Measurements from ENCODE around the gene QSER1. TPM values are rescaled to one million over a fixed set of nuclear protein-coding genes. Genes with fewer than 3 reads are reported as not detected.

QSER1 gene
- total and polyA plus RNA-seq, 10 of the 15 experiments (the other 5 are each of a cell fraction or from before 2014, with no cell fraction given), result 2.1 to 15.0 (median 9.4) TPM

- Histone ChIP-seq H4K20me1 (ENCODE audit: control insufficient read depth, insufficient read depth) (no peaks in the 10 kb centered on the region), H3K9ac (ENCODE audit: control insufficient read depth, insufficient read depth, low read length) (no peak overlapping the region), H3K36me3 (ENCODE audit: control insufficient read depth in 2 of 2, insufficient read depth in 2 of 2, low read length in 1 of 2) (no peaks in the 10 kb centered on the region), H3K4me3 (no peak overlapping the region), H3K4me2 (ENCODE audit: control insufficient read depth, insufficient read depth) (no peak overlapping the region), H3K4me1 (ENCODE audit: control insufficient read depth, insufficient read depth, low read length) (no peaks in the 10 kb centered on the region), H3K27ac (ENCODE audit: control insufficient read depth, insufficient read depth) (no peak overlapping the region), H3K9me3 (replicated peaks; ENCODE audit: control insufficient read depth, insufficient read depth, low read length) (no peaks in the 10 kb centered on the region), H2AFZ (ENCODE audit: control insufficient read depth, low read depth, low read length) (no peak overlapping the region), H3K79me2 (ENCODE audit: control insufficient read depth, insufficient read depth, low read length) (peaks cover 7% of the 10 kb centered on the region), H3K27me3 (replicated peaks in 1 of 2; ENCODE audit: control insufficient read depth in 2 of 2, insufficient read depth in 2 of 2, low read length in 1 of 2) (no peaks in the 10 kb centered on the region)
- no peak for FAIRE-seq
- SMC1A ChIA-PET (ENCODE audit: uncharacterized antibody, unreplicated experiment), result no interaction called here
- TF ChIP-seq PAX8 (IDR thresholded peaks at IDR 0.05) (no peak), RCOR1 (conservative IDR thresholded peaks at IDR 0.05; ENCODE audit: low read depth, low read length) (no peak), NRF1 (conservative IDR thresholded peaks at IDR 0.05; ENCODE audit: low read depth, low read length) (no peak), MTA3 (IDR thresholded peaks at IDR 0.05; ENCODE audit: borderline replicate concordance, low read length) (no peak), ESRRA (IDR thresholded peaks at IDR 0.05; ENCODE audit: low read length) (no peak), EGR1 (IDR thresholded peaks at IDR 0.05; ENCODE audit: borderline replicate concordance in 1 of 2, low read depth in 2 of 2, low read length in 2 of 2) (no peak), SMAD5 (IDR thresholded peaks at IDR 0.05; ENCODE audit: low read depth) (no peak), SUZ12 (IDR thresholded peaks at IDR 0.05; ENCODE audit: unreplicated experiment) (no peak), BRCA1 (IDR thresholded peaks at IDR 0.05; ENCODE audit: low read depth, low read length) (no peak), RFX5 (IDR thresholded peaks at IDR 0.05; ENCODE audit: low read depth, low read length) (no peak), CBX3 (IDR thresholded peaks at IDR 0.05; ENCODE audit: borderline replicate concordance, low read depth) (no peak), SREBF2 (IDR thresholded peaks at IDR 0.05; ENCODE audit: low read length) (no peak), ZSCAN29 (IDR thresholded peaks at IDR 0.05) (no peak), GABPA (IDR thresholded peaks at IDR 0.05; ENCODE audit: low read depth) (no peak), FOXK2 (IDR thresholded peaks at IDR 0.05) (no peak), IRF5 (IDR thresholded peaks at IDR 0.05; ENCODE audit: borderline replicate concordance) (no peak), NFYA (IDR thresholded peaks at IDR 0.05; ENCODE audit: borderline replicate concordance, low read depth, low read length) (no peak), MEF2A (IDR thresholded peaks at IDR 0.05; ENCODE audit: insufficient read depth, low read depth, low read length) (no peak), KAT2A (conservative IDR thresholded peaks at IDR 0.05; ENCODE audit: control insufficient read depth, low read depth, low read length) (no peak), HCFC1 (IDR thresholded peaks at IDR 0.05; ENCODE audit: low read length) (no peak)
- CTCF ChIA-PET, result interaction anchor here (2.1 to 4.6 kb wide), 3 partner anchors 10 to 176 kb away, joined by 9 to 34 read pairs (median 9); no protein-coding TSS in a partner anchor
- no peak for DNase-seq (ENCODE audit: low read depth, low spot score)
- no TSS peak for BruUV-seq (replicated peaks)
- intact Hi-C loops (cut with micrococcal nuclease; ENCODE audit: unreplicated experiment), result loop anchor here (5.0 kb wide), 1 partner anchor 173 kb away; no protein-coding TSS in a partner anchor
- in situ Hi-C loops (cut with MboI), result no loop called here
- POLR2A ChIA-PET, result no interaction called here
- ATAC-seq, result no peak
- RAD21 ChIA-PET (ENCODE audit: unreplicated experiment), result no interaction called here
Observed at GRCh38 chr11:32888805-32889204, 3.8 kb upstream of the QSER1 start.

Data from GM12878 (cell line).